GM21619 (cell line): ENCODE data around the gene BATF2.
"Not testable (repeated sequence)": the region's sequence is repeated elsewhere in the genome, so short reads cannot be mapped to it uniquely, and the experiment has no call there.

Experiments
- ATAC-seq: cut with Tn5 transposase; IDR thresholded peaks from one replicate; pipeline ENCODE4 v1.9.1; 2021; ENCODE audit not compliant: unreplicated experiment

The BATF2 gene

GRCh38 chr11:65013888-65014725 lies 17.3 kb upstream of the BATF2 start, which contains the start of gene ARL2:
TSS of gene ARL2 (plus strand) at chr11:65014160. CDS start at chr11:65014208, 48 bp downstream.
- ATAC-seq = peak; percentile 67

GRCh38 chr11:65013130-65013887 lies 16.5 kb upstream of the BATF2 start:
- ATAC-seq = peak; percentile 61

GRCh38 chr11:65008873-65009272 lies 12.1 kb upstream of the BATF2 start:
- no peak for ATAC-seq

GRCh38 chr11:65008016-65008415 lies 11.2 kb upstream of the BATF2 start:
- ATAC-seq = no peak

GRCh38 chr11:65003968-65004367 lies 7.2 kb upstream of the BATF2 start:
- not testable (repeated sequence) for ATAC-seq

- no peak for ATAC-seq
These were observed 6.5 kb upstream of the BATF2 start for GRCh38 chr11:65003282-65003681.

GRCh38 chr11:65002706-65003105 lies 5.9 kb upstream of the BATF2 start:
- ATAC-seq = no peak

GRCh38 chr11:64999478-64999877 lies 2.7 kb upstream of the BATF2 start:
- ATAC-seq = no peak

- ATAC-seq = no peak
These were observed 2.1 kb upstream of the BATF2 start for GRCh38 chr11:64998690-64999431.

- no peak for ATAC-seq
These were observed 1.4 kb upstream of the BATF2 start for GRCh38 chr11:64998141-64998540.

- ATAC-seq = no peak
These were observed 453 bp downstream of the BATF2 start for GRCh38 chr11:64996327-64996709.

GRCh38 chr11:64994318-64994717 lies 2.5 kb downstream of the BATF2 start:
- ATAC-seq = no peak

- ATAC-seq = no peak
These were observed 6.4 kb downstream of the BATF2 start for GRCh38 chr11:64990222-64990923.

- no peak for ATAC-seq
These were observed 7.4 kb downstream of the BATF2 start for GRCh38 chr11:64989416-64989815.

- ATAC-seq = no peak
These were observed 8.5 kb downstream of the BATF2 start for GRCh38 chr11:64987998-64988854.

- ATAC-seq = not testable (repeated sequence)
These were observed 13.4 kb downstream of the BATF2 start for GRCh38 chr11:64983339-64983738.

GRCh38 chr11:64976651-64977050 lies 20.1 kb downstream of the BATF2 start:
- ATAC-seq = no peak

GRCh38 chr11:64974124-64974523 lies 22.6 kb downstream of the BATF2 start:
- ATAC-seq = no peak

GRCh38 chr11:64971421-64972233 lies 25.1 kb downstream of the BATF2 start, which contains the start of gene MAJIN:
TSS of gene MAJIN (minus strand) at chr11:64972108. CDS start at chr11:64959405, 12,703 bp downstream.
- no peak for ATAC-seq
